ENCODE measurements around the gene SH3BP2.

Gene SH3BP2

GRCh38 chr4:2792711-2793585 lies at the start of gene SH3BP2:
Gene SH3BP2, plus strand, starts transcription at chr4:2793085. Its CDS starts 27,533 bp downstream, at chr4:2820618.
- H3K4me3 ChIP-seq (ENCODE audit: low read depth, low read length) = peak within 1 kb of the TSS; percentile 44
- DNase-seq (ENCODE audit: low read depth) = peak; percentile 82
- peak; percentile 69 for TF ChIP-seq MAX (IDR thresholded peaks at IDR 0.05; ENCODE audit: low read depth, low read length)
- TF ChIP-seq POLR2A (IDR thresholded peaks at IDR 0.05; ENCODE audit: extremely low read depth, insufficient read length) = peak; percentile 17
- no peak; the same call in 1 of the 2 replicates for TF ChIP-seq MYC (IDR thresholded peaks at IDR 0.05; ENCODE audit: low read depth, low read length)

- no peak for TF ChIP-seq MAX (IDR thresholded peaks at IDR 0.05; ENCODE audit: low read depth, low read length)
- no peak for TF ChIP-seq CTCF (IDR thresholded peaks at IDR 0.05; ENCODE audit: low read depth, low read length)
- no peak for TF ChIP-seq MYC (IDR thresholded peaks at IDR 0.05; ENCODE audit: low read depth, low read length)
- no peak for TF ChIP-seq POLR2A (IDR thresholded peaks at IDR 0.05; ENCODE audit: extremely low read depth, insufficient read length)
- H3K4me3 ChIP-seq (ENCODE audit: low read depth, low read length) = no peak overlapping the region
- DNase-seq (ENCODE audit: low read depth) = no peak
Observed at GRCh38 chr4:2743518-2744445, 49.1 kb upstream of the SH3BP2 start.

- no peak for DNase-seq (ENCODE audit: low read depth)
- no peak overlapping the region for H3K4me3 ChIP-seq (ENCODE audit: low read depth, low read length)
- TF ChIP-seq CTCF (IDR thresholded peaks at IDR 0.05; ENCODE audit: low read depth, low read length) (no peak), POLR2A (IDR thresholded peaks at IDR 0.05; ENCODE audit: extremely low read depth, insufficient read length) (no peak), MAX (IDR thresholded peaks at IDR 0.05; ENCODE audit: low read depth, low read length) (no peak), MYC (IDR thresholded peaks at IDR 0.05; ENCODE audit: low read depth, low read length) (no peak)
Observed at GRCh38 chr4:2744576-2745270, 48.2 kb upstream of the SH3BP2 start.

- no peak overlapping the region for H3K4me3 ChIP-seq (ENCODE audit: low read depth, low read length)
- DNase-seq (ENCODE audit: low read depth) = no peak
- no peak for TF ChIP-seq MAX (IDR thresholded peaks at IDR 0.05; ENCODE audit: low read depth, low read length)
Observed at GRCh38 chr4:2745516-2745915, 47.4 kb upstream of the SH3BP2 start.

- peak; percentile 76 for DNase-seq (ENCODE audit: low read depth)
- TF ChIP-seq MYC (IDR thresholded peaks at IDR 0.05; ENCODE audit: low read depth, low read length) = no peak
- no peak for TF ChIP-seq MAX (IDR thresholded peaks at IDR 0.05; ENCODE audit: low read depth, low read length)
- no peak overlapping the region for H3K4me3 ChIP-seq (ENCODE audit: low read depth, low read length)
Observed at GRCh38 chr4:2745981-2746806, 46.7 kb upstream of the SH3BP2 start.

GRCh38 chr4:2746891-2747695 lies 45.8 kb upstream of the SH3BP2 start:
- no peak for DNase-seq (ENCODE audit: low read depth)
- no peak for TF ChIP-seq POLR2A (IDR thresholded peaks at IDR 0.05; ENCODE audit: extremely low read depth, insufficient read length)
- no peak for TF ChIP-seq MAX (IDR thresholded peaks at IDR 0.05; ENCODE audit: low read depth, low read length)
- TF ChIP-seq CTCF (IDR thresholded peaks at IDR 0.05; ENCODE audit: low read depth, low read length) = no peak
- TF ChIP-seq MYC (IDR thresholded peaks at IDR 0.05; ENCODE audit: low read depth, low read length) = no peak

More at GRCh38 chr4:2746891-2747695, 45.8 kb upstream of the SH3BP2 start:
- no peak overlapping the region for H3K4me3 ChIP-seq (ENCODE audit: low read depth, low read length)

Measured in NB4 (cell line).